IPS DF 6.9 (cell line): ENCODE results near the gene MUC22.
A peak's percentile ranks its signal among the peaks of the same experiment; 100 is the strongest.

Experiments used
- DNase-seq: peaks from one replicate; pipeline ENCODE4 v3.0.0-alpha.2; 2013; ENCODE audit warnings: low read depth, low spot score
- H3K27ac ChIP-seq: one replicate; pipeline ENCODE4 v1.5.1; 2013; ENCODE audit warnings: low read length, control low read depth
- H3K27me3 ChIP-seq: 2 replicates; pipeline ENCODE4 v1.6.1; 2013; ENCODE audit warnings: mild to moderate bottlenecking, low read length; ENCODE audit not compliant: control insufficient read depth, insufficient read depth
- H3K36me3 ChIP-seq: 2 replicates; pipeline ENCODE4 v1.6.1; 2013; ENCODE audit warnings: low read length; ENCODE audit not compliant: control insufficient read depth, insufficient read depth
- H3K4me1 ChIP-seq: 2 replicates; pipeline ENCODE4 v1.6.1; 2013; ENCODE audit warnings: low read length; ENCODE audit not compliant: control insufficient read depth, insufficient read depth
- H3K4me3 ChIP-seq: 2 replicates; pipeline ENCODE4 v1.5.1; 2013; ENCODE audit warnings: mild to moderate bottlenecking, low read length
- H3K9me3 ChIP-seq: 2 replicates; pipeline ENCODE4 v1.6.1; 2013; ENCODE audit warnings: low read length, inconsistent platforms; ENCODE audit not compliant: control insufficient read depth, insufficient read depth
- WGBS: extraction: QIAGEN DNeasy Blood & Tissue Kit; methylation state at CpG from one replicate; pipeline ENCODE4 v1.1.7; 2013; ENCODE audit warnings: mixed read lengths, missing lambda C conversion rate; ENCODE audit not compliant: insufficient read length, insufficient coverage; 5-methylcytosine and 5-hydroxymethylcytosine counted together

The MUC22 gene

GRCh38 chr6:30974490-30975252 is 35.6 kb upstream of the MUC22 start:
- H3K27me3 ChIP-seq, result no peaks in the 10 kb centered on the region
- no peak overlapping the region for H3K27ac ChIP-seq
- H3K4me3 ChIP-seq, result no peak overlapping the region
- WGBS, result no CpG with 5 or more reads among the region's 4 CpGs
- no peaks in the 10 kb centered on the region for H3K36me3 ChIP-seq
- DNase-seq, result no peak
- H3K4me1 ChIP-seq, result no peaks in the 10 kb centered on the region
- H3K9me3 ChIP-seq, result no peaks in the 10 kb centered on the region

GRCh38 chr6:30979141-30979540 is 31.1 kb upstream of the MUC22 start:
- H3K4me3 ChIP-seq, result no peak overlapping the region
- no peak for DNase-seq
- no peaks in the 10 kb centered on the region for H3K4me1 ChIP-seq
- H3K27me3 ChIP-seq, result no peaks in the 10 kb centered on the region
- no peaks in the 10 kb centered on the region for H3K9me3 ChIP-seq
- no peak overlapping the region for H3K27ac ChIP-seq
- no CpG with 5 or more reads among the region's 1 CpG for WGBS
- no peaks in the 10 kb centered on the region for H3K36me3 ChIP-seq

GRCh38 chr6:30979690-30980089 is 30.6 kb upstream of the MUC22 start:
- no CpG with 5 or more reads among the region's 4 CpGs for WGBS
- no peaks in the 10 kb centered on the region for H3K27me3 ChIP-seq
- DNase-seq, result no peak

GRCh38 chr6:30981942-30982772 is 28.1 kb upstream of the MUC22 start:
- H3K4me1 ChIP-seq, result no peaks in the 10 kb centered on the region
- H3K36me3 ChIP-seq, result no peaks in the 10 kb centered on the region; the same call in 1 of the 2 replicates
- no CpG with 5 or more reads among the region's 13 CpGs for WGBS
- H3K9me3 ChIP-seq, result no peaks in the 10 kb centered on the region
- no peak overlapping the region for H3K4me3 ChIP-seq
- no peaks in the 10 kb centered on the region for H3K27me3 ChIP-seq
- DNase-seq, result peak; percentile 67
- H3K27ac ChIP-seq, result no peak overlapping the region

More at GRCh38 chr6:30979690-30980089, 30.6 kb upstream of the MUC22 start:
- Histone ChIP-seq H3K9me3 (no peaks in the 10 kb centered on the region), H3K27ac (no peak overlapping the region), H3K36me3 (no peaks in the 10 kb centered on the region), H3K4me3 (no peak overlapping the region), H3K4me1 (no peaks in the 10 kb centered on the region)

- no peaks in the 10 kb centered on the region for H3K9me3 ChIP-seq
- WGBS, result no CpG with 5 or more reads among the region's 6 CpGs
- no peak within 1 kb of the TSS for H3K4me3 ChIP-seq
- H3K4me1 ChIP-seq, result no peaks in the 10 kb centered on the region
- no peaks in the 10 kb centered on the region; the same call in 1 of the 2 replicates for H3K36me3 ChIP-seq
- no peak for DNase-seq
- no peak within 1 kb of the TSS for H3K27ac ChIP-seq
- H3K27me3 ChIP-seq, result no peaks in the 10 kb centered on the region
These were observed 26.8 kb upstream of the MUC22 start, which contains the start of gene MUC21 for GRCh38 chr6:30983439-30983838. MUC21 (plus strand) TSS chr6:30983718; CDS start chr6:30983959, 241 bp downstream.

GRCh38 chr6:30985490-30985889 is 24.8 kb upstream of the MUC22 start:
- H3K4me3 ChIP-seq, result no peak overlapping the region
- no peak for DNase-seq
- H3K27me3 ChIP-seq, result no peaks in the 10 kb centered on the region
- H3K4me1 ChIP-seq, result no peaks in the 10 kb centered on the region
- no peaks in the 10 kb centered on the region for H3K9me3 ChIP-seq
- no peak overlapping the region for H3K27ac ChIP-seq
- WGBS, result no CpG with 5 or more reads among the region's 5 CpGs
- no peaks in the 10 kb centered on the region; the same call in 1 of the 2 replicates for H3K36me3 ChIP-seq

- WGBS, result no CpG with 5 or more reads among the region's 6 CpGs
- no peaks in the 10 kb centered on the region for H3K4me1 ChIP-seq
- no peaks in the 10 kb centered on the region for H3K27me3 ChIP-seq
- H3K27ac ChIP-seq, result no peak overlapping the region
- no peaks in the 10 kb centered on the region for H3K9me3 ChIP-seq
- H3K36me3 ChIP-seq, result no peaks in the 10 kb centered on the region; the same call in 1 of the 2 replicates
- no peak overlapping the region for H3K4me3 ChIP-seq
- DNase-seq, result no peak
These were observed 23.0 kb upstream of the MUC22 start for GRCh38 chr6:30987304-30987703.

GRCh38 chr6:30988209-30988825 is 22.0 kb upstream of the MUC22 start:
- Histone ChIP-seq H3K36me3 (no peaks in the 10 kb centered on the region; the same call in 1 of the 2 replicates), H3K27me3 (no peaks in the 10 kb centered on the region), H3K4me1 (no peaks in the 10 kb centered on the region), H3K27ac (no peak overlapping the region), H3K9me3 (no peaks in the 10 kb centered on the region), H3K4me3 (no peak overlapping the region)
- no peak for DNase-seq
- WGBS, result no CpG with 5 or more reads among the region's 9 CpGs

GRCh38 chr6:30990422-30991086 is 19.7 kb upstream of the MUC22 start:
- Histone ChIP-seq H3K4me3 (no peak overlapping the region), H3K27ac (no peak overlapping the region), H3K9me3 (no peaks in the 10 kb centered on the region), H3K4me1 (no peaks in the 10 kb centered on the region), H3K36me3 (no peaks in the 10 kb centered on the region; the same call in 1 of the 2 replicates), H3K27me3 (no peaks in the 10 kb centered on the region)
- no CpG with 5 or more reads among the region's 8 CpGs for WGBS
- no peak for DNase-seq

GRCh38 chr6:30991891-30992290 is 18.4 kb upstream of the MUC22 start:
- WGBS, result no CpG with 5 or more reads among the region's 2 CpGs
- H3K9me3 ChIP-seq, result no peaks in the 10 kb centered on the region

More at GRCh38 chr6:30991891-30992290, 18.4 kb upstream of the MUC22 start:
- H3K36me3 ChIP-seq, result no peaks in the 10 kb centered on the region; the same call in 1 of the 2 replicates
- H3K4me1 ChIP-seq, result no peaks in the 10 kb centered on the region
- no peak for DNase-seq
- no peak overlapping the region for H3K27ac ChIP-seq
- no peaks in the 10 kb centered on the region for H3K27me3 ChIP-seq
- H3K4me3 ChIP-seq, result no peak overlapping the region
